Measurements from ENCODE around the gene EBF3. TPM values are rescaled to one million over a fixed set of nuclear protein-coding genes. Genes with fewer than 3 reads are reported as not detected.
A peak's percentile ranks its signal among the peaks of the same experiment; 100 is the strongest.

EBF3 gene
- total RNA-seq, 1 donor from 2014 or later, result 5.8 TPM

DNA sequence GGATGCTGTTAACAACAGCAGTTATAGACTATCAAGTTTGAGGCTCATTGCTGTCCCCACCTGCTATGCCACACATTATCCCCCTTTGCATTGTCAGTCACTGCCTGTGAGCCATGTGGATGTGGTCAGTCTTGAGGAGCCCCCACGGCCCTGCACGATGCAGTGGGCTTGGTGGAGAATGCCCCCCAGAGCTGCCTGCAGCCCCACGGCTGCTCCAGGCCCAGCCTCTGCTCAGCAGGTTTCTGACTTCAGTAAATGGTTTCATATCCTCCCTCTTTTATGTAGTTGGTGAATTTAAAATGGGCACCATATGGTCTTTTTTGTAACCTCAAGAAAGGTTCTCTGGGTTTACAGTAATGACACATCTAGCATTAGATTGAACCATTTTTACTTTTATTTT, 164.1 kb downstream of the EBF3 start:
- intact Hi-C loops (cut with DNase I), result no loop called here
- no peak for DNase-seq (ENCODE audit: low spot score)

DNA sequence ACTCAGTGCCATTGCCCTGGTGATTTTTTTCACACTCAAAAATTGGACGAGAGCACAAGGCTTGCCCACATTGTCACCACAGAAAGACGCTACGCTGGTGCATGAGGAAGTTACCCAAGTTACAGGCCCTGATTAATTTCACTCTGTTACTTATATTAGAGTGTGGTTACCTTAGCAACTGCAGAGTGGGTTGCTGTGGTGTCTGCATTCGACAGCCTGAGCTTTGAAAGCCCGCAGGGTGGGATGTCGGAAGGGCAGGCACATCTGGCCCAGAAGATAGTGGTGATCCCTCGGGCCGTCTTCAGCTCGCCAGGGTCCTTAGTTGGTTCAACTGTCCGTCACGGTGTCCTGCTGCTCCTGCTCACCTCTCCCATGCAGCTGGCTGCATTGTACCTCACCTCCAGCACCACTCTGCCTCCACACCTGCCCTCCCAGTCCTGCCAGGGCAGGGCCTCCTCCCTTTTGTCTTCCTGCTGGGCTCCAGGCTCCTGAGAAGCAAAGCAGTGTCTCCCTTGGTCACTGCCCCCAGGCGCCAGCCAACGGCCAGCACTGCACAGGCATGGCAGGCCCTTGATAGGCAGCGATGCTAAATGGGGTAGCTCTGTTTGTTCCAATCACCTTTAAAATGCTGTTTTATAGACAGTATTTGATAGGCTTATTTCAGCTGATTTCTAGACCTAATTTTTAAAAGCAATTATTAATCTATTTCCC, 167.2 kb downstream of the EBF3 start:
- intact Hi-C loops (cut with DNase I), result no loop called here
- DNase-seq (ENCODE audit: low spot score), result no peak

DNA sequence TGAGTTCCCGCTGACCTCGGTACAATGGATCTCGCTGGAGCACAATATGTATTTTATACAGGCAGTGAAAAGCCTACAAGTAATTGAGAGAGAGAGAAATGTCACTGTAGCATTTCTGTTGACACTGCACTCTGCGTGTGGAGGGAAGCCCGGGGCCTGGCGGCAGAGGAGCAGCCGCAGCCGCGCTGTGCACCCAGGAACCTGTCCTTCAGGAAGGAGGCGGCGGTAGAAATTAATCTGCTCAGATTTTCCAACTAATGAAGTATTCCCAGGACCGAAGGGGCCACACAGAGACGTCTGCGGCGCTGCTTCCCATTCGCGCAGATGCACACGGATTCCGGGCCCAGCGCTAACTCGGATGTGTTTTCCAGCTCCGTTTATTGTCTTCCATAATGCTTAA, 170.1 kb downstream of the EBF3 start:
- intact Hi-C loops (cut with DNase I), result no loop called here
- DNase-seq (ENCODE audit: low spot score), result peak; percentile 54

DNA sequence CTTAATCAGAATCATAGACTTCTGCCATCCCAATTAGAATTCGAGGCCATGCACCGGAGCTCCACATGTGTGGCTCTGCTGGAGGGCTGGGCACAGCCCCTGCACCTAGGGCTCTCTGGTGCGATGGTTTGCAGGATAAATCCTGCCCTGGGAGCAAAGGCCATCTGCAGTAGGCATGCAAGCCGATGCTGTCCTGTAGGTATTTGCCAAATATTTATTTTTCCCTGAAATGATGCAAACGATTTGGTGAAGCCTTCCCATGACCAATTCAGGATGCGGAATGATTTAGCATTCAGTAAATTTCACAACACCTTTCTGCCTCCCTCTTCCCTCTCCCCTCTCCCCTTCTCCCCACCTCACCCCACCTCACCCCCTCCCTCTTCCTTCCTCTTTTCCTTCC, 170.6 kb downstream of the EBF3 start:
- intact Hi-C loops (cut with DNase I), result no loop called here
- DNase-seq (ENCODE audit: low spot score), result peak; percentile 35

DNA sequence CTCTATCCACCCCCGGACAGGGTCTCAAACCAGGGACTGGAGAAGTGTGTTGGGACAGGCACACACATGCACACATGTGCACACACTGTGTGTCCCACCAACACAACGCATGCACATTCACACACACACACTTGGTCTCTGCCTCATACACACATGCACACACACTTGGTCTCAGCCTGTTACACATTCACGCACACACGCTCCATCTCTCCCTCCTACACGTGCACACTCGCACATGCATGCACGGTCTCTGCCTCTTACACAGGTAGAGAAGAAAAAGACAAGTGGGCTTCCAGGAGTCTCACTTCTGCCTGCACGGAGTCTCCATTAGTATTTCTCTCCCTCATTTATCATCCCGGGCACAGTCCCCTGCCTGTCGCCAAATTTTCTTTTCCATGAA, 171.2 kb downstream of the EBF3 start:
- intact Hi-C loops (cut with DNase I), result no loop called here
- DNase-seq (ENCODE audit: low spot score), result peak; percentile 36

DNA sequence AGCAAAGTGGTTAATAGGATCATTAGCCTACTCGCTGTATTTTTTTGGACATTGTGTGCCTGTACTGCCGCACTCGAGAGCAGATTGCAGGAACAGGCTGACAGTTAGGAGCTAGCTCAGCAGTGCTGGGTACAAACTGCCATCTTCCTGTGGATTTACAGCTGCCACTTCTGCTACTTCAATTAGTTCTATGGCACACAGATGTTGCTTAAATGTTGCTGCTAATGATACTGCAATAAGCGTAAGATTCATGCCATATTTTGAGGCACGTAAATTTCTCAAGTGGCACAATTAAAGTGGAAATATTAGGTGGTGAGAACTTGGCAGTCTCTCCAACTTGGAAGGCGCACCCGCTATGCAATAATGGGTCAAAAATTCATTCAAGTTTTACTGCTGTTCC, 171.9 kb downstream of the EBF3 start:
- peak; percentile 14 for DNase-seq (ENCODE audit: low spot score)
- intact Hi-C loops (cut with DNase I), result no loop called here

DNA sequence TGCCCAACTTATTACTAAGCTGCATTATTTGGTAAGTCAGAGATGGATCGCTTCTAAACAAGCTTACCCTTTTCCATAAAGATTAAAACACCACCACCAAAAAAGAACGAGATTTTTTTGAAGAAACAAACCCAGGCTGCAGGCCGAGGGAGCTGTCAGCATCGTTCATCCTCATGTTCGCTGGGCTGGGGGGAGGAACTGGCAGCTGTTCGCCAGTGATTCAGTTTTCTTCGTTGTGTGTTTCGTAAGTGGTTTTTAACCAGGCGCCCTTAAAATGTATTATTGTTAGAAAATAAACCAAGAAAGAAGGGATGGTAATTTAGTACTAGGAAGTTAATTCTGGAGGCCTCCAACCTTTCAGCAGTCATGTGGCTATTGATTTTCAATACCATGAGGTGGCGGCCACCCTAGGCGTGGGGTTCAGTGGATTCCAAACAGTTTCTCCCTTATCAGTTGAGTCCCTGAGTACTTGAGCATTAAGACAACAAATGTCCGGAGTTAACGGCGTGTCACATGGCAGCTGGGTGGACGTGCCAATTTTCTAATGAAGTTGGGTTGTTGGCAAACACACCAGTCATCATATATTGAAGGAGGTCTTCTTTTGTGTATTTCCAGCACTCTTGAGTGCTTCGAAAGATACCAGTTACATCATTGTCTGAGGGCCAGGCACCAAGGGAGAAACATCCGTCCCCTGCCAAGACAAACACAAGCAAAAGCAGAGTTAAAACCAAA, 173.2 kb downstream of the EBF3 start:
- intact Hi-C loops (cut with DNase I), result no loop called here
- peak; percentile 69 for DNase-seq (ENCODE audit: low spot score)

DNA sequence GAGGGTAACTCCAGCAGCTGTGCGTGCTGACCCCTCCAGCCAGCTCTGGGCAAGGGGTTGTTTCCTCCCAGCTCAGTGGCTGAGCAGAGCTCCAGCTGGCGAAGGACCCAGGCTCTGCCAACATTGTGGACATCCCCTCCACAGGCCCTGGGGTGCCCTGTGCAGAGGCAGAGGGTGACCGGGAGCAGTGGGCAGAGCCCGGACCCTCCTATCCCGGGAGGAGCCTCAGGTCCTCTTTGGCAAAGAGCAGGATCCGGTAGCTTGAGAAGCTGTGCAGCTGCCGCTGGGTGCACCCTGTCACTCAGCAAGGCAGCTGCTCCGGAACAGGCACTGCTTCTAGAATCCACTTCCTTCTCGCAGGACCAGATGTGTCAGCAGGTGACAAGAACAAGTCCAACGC, 175.9 kb downstream of the EBF3 start:
- intact Hi-C loops (cut with DNase I), result no loop called here
- DNase-seq (ENCODE audit: low spot score), result peak; percentile 67

DNA sequence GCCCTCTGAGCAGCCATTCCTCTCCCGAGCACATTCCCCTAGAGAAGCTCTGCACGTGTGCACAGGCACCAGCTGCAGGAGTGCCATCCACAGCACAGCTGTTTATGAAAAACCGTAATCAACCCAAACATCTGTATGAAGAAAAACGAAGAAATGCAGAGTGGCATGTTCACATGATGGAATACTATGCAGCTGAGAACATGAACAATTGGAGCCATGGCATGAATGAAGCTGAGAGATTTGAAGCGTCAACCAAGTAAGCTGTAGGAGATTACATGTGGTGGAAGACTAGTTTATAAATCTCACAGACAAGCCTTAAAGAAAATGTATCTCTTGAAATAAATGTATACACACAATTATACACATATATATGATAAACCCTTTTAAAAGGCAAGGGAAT, 176.5 kb downstream of the EBF3 start:
- intact Hi-C loops (cut with DNase I), result no loop called here
- DNase-seq (ENCODE audit: low spot score), result no peak

DNA sequence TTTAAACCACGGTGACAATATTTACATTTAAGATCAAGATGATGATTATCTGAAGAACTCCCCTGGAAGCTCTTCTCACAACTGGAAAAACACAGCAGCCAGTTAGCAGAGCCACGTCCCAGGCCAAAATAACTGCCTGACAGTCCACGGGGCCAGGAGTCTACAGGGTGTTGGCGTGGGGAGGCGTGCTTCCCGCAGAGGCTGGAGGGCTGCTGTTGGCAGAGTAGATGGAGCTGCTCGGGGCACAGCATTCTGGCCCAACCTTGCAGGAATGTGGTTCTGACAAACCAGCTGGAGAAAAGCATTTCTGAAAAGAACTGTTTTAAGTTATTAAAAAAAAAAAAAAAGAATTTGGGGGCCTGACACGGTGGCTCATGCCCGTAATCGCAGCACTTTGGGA, 177.9 kb downstream of the EBF3 start:
- peak; percentile 26 for DNase-seq (ENCODE audit: low spot score)
- intact Hi-C loops (cut with DNase I), result no loop called here

DNA sequence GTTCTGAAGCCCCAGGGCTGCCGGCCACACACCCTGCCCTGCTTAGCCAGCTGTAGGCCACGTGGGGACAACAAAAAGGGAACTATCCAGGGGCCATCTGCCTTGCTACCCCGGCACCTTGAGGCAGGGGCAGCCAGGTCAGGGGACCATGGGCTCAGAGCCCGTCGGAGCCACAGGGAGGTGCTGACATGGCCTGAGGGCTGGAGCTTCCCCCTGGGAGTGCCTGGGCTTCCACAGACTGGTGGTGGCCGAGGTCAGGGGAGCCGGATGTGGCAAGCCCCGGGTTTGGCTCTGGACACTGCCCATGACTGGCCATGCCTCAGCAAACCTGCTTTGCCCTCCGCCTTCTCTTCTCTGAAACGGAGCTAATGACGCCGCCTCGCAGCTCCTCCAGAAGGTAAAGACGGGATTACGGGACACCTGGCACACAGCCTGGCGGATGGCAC, 178.5 kb downstream of the EBF3 start:
- intact Hi-C loops (cut with DNase I), result no loop called here

More for the DNA sequence above, 178.5 kb downstream of the EBF3 start:
- DNase-seq (ENCODE audit: low spot score), result peak; percentile 51

Small RNAs within 50 kb of the gene (microRNA-seq; reads per million reads assigned to microRNA genes)
- gene MIR4297, result not detected

Other genes with a start within 250 kb of the EBF3 start
- 2.6 TPM for gene C10orf143, start 146.6 kb upstream of the EBF3 start, total RNA-seq
- 67.5 TPM for gene GLRX3, start 172.1 kb upstream of the EBF3 start, total RNA-seq

Data from cardiac septum (tissue), 1 donor.